CD4-positive, alpha-beta T cell treated with Interleukin-21 for 1 hour (primary cell): ENCODE data around the gene CLBA1.

Experiments
- DNase-seq: peaks from one replicate; pipeline ENCODE4 v3.0.0-alpha.2; 2020

CLBA1 gene

DNA sequence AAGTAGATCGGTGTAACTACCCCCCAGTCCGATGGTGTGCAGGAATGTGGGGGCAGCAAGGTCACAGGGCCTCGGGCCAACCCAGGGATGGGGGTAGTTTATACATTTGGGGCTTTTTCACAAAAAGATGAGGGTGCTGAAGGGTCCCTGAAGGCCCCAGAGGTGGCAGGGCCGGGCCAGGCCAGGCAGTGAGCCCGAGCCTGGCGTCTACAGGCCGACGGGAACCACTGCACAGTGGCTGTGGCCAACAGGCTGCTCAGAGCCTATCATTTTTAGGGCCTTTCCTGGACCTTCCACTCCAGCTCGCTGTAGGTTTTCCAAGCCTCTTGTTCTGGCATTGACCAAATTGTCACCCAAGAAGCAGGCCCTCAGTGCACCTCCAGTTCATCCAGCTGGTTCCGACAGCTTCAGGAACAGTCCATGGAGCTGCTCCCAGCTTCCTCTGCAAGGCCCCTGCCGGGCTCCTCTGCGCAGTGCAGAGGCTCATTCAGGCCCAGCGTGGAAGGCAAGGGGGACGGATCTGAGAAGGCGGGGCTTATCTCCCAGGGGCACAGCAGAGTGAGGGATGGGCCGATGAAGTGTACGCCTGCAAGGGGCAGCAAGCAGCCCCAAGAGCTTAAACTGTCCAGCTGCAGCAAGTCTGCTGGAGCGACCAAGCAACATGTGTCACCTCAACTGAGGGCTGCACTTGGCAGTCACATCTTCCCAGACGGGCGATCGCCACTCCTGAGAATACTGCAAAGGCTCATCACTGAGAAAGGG is 21.4 kb downstream of the CLBA1 start:
- no peak for DNase-seq

DNA sequence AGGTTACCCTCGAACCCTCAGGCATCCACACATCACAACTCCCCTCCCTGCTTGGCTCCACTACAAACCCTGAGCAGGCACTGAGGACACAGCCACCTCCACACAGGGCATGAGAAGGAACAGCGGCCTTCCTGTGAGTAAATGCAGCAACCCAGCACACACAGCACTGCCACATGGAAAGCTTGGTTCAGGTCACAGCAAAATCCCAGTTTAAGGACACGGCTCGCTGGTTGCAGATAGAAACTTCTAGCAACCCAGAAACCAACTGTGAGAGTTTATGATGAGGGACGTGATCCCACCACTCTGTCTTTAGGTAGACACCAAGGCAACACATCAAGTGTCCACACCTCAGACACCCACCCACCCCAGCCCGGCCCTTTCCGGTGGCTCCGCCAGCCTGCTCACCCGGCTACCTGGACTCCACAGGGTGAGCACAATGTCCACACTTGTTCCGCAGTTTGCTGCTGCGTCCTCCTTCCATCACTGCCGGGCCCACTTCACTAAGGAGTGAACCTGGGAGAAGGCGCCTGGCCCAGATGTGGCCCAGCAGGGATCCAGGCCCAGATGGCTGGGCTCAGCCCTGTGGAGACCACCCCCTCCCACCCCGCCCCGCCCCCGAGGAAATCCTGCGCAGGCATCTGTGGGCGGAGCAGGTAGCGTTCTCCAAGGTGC is 22.1 kb downstream of the CLBA1 start:
- DNase-seq, result no peak

DNA sequence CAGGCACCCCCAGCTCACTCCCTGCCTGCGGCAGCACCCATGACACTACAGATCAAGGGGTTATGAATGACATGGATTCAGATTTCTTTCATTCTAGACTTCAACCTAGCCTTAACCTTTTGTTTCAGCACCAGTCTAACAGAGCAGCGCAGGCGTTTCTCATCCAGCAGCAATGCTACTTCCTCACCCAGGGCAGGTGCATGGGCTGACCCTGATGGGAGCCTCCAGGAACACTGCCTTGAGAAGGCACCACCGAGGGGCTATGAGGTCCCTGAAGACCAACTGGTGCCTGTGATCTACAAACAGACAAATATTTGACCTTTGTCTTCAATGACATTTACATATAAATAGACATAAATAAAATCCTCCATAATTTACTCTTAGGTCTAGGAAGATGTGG is 24.5 kb downstream of the CLBA1 start:
- no peak for DNase-seq

DNA sequence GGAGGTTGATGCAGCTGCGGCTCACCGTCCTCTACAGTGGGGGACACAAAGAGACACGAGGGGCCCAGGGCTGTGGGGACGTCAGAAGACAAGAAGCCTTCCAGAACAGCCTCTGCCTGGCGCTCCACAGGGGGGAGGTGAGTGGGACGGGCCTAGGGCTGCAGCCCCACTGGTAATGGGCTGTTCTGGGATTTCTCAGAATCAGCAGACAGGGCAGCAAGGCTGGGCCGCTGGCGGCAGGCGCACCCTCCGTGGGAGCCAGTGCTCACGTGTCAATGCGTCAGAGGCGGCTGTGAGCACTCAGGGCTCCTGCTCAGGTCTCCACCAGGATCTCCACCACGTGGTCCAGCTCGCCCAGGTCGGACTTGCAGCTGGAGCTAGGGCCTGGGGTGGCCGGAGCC is 25.3 kb downstream of the CLBA1 start:
- DNase-seq, result no peak

DNA sequence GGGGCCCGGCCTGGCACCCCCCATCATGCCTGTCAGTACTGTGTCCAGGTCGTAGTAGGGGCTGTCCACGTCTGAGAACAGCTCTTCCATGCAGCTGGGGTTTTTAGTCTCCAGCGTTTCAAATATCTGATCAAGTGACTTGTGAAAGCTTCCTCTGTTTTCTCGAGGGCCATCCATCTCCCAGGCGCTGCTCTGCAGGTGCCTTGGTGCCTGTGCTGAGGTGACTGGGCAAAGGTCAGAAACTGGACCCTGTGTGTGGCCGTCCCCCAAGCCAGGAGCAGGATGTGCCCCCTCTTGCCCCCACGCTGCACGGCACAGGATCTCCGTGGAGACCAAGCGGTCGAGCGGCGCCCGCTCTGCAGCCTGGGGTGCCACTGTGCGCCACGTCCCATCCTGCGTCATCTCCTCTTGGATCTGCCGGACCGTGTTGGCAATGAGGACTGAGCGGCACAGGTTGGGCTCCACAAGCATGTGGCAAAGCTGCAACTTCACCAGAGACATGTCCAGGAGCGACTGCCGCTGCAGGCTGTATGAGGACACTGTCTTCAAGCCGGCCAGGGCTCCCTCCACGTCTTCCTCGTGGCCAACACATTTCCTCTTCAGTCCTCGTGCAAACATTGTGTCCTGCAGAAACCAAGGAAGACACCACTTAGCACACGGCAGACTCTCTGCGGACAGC is 25.9 kb downstream of the CLBA1 start:
- DNase-seq, result no peak

DNA sequence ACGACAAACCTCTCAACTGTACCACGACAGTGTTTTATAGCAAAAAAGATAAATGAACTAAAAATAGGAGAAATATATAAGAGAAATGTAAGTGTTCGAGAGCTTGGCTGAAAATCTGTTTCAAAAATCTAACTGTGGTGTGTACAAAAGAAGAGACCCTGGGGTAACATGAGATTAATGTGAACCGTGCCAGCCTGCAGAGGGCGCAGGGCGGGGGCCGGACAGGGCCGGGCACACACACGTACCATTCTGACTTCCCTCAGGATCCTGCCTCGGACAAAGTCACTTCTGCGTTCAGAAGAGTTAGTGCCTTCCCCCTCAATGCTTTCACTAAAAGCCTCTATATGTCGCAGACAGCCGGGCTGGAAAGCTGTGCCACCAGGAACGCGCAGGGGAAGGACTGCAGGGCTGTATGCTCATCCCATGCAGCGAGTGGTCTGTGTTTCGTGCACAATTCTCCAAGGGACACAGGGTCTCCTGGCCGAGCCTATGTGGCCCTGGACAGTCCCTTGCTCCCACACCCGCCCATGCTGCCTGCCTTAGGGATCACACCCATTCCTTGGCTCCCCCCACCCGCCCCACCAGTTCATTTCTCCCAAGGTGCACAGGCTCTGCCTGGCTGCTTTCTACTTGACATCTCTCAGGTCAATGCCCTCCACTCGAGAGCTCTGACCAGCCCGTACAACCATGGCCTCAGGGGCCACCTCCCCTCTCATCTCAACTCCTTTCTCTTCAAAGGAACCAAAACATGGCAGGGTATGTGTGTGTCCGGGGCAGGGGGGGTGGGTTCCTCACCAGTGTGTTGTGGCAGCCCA is 26.8 kb downstream of the CLBA1 start:
- no peak for DNase-seq

DNA sequence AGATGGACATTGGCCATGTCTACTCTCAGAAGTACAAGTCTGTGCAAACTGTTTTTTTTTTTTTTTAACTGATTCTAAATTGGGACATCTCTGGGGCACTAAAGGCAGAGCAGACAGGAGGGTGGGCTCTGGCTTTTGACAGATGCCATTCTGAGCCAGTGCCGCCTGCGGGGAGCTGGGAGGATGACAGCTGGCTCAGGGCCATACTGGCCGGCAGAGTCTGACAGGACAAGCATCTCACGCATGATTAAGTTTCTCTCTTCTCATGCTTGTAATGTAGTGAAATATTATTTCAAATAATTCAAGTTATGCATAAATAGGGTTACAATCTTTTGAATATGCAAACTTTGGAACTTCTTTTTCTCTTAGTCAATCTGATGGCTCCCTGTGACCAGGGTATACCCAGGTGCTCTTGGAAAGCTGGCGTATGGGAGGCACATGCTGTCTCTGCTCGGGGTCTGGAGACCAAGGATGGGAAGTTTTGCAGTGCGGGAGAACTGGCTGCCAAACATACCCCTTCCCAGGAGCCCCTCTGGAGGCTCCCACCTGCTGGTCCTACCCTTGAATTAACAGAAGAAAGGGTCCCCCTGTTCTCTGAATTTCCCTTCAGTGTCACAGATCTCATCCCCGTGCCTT is 27.7 kb downstream of the CLBA1 start:
- DNase-seq, result no peak

DNA sequence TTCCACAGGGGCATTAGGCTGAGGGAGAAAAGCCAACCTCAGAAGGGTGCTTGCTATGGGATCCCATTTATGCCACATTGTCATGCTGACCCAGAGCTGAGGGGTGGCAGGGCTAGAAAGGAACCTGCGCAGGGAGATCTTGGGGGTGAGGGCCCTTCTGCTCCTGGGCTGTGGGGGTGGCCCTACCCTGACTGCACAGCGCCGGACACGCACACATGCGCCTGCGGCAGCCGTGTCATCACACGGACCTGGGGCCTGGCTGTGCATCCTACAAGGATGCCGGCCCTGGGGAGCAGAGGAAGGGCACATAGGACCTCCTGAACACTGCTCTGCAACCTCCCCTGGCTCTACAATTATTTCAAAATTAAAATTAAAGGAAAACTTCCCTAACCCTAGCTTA is 28.4 kb downstream of the CLBA1 start:
- DNase-seq, result no peak

DNA sequence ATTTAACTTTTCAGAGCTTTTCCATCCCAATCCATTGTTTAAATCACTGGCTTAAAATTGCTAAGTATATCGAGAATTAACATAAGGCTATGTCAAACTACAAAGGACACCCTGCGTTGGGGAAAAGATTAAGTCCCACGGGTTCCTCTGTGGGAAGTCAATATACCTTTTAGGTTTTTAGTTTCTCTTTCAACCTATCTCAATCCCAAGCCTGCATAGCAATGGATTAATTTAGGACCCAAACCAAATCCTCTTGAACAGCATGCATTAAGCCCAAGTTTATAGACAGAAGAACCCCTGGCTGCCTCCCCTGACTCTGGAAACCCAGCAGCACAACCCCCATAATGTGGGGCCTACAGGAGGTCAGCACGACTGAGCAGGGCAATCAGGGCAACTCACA is 29.0 kb downstream of the CLBA1 start:
- no peak for DNase-seq

DNA sequence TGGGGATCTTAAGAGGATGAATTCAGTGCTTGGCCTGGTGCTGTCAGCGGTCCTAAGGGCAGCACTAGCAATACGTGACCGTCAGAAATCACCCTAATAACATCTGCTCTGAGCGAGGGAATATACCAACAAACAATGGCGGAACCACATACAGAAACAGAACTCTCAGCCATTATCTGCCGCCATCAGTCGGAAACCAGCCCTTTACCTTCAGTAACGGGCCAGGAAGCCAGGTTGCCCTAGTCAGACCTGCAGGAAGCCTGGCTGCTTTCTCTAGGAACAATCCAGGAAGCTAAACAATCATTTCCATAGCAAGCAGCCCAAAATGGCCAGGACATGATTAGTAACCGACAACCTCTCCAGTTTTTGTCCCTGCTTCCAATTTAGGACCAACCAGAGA is 29.7 kb downstream of the CLBA1 start:
- peak; percentile 35 for DNase-seq

DNA sequence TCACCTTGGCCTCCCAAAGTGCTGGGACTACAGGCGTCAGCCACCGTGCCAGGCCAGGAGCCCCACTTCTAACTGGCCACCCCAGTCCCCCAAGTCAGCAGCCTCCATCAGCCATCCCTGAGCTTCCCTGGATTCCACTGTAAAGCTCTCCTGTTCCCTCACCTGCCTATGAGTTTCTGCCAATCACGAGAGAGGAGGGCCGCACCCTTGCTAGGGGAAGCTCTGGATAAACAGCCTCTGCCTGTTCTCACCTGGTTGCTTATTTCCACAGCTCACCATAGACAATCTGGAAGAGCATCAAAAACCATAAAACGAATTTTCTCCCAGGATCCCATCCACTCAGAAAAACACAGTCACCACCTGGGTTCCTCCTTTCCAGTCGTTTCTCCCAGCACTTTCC is 30.3 kb downstream of the CLBA1 start:
- DNase-seq, result no peak

DNA sequence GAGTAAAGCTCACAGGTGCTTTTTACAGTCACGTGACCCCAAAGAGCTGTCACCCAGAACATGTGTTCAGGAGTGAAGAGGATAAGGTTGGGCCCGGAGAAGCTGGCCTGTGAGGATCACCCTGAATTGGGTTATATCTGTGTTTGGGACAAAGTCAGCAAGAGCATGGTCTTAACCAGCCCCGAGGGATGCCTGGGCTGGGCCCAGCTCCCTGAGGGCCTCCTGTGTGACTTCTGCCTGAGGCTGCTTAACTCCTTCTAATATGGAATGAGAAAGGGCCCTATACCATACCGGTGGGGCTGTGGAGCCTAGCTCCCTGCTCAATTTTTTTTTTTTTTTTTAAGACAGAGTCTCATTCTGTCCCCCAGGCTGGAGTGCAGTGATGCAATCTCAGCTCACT is 32.8 kb downstream of the CLBA1 start:
- no peak for DNase-seq

DNA sequence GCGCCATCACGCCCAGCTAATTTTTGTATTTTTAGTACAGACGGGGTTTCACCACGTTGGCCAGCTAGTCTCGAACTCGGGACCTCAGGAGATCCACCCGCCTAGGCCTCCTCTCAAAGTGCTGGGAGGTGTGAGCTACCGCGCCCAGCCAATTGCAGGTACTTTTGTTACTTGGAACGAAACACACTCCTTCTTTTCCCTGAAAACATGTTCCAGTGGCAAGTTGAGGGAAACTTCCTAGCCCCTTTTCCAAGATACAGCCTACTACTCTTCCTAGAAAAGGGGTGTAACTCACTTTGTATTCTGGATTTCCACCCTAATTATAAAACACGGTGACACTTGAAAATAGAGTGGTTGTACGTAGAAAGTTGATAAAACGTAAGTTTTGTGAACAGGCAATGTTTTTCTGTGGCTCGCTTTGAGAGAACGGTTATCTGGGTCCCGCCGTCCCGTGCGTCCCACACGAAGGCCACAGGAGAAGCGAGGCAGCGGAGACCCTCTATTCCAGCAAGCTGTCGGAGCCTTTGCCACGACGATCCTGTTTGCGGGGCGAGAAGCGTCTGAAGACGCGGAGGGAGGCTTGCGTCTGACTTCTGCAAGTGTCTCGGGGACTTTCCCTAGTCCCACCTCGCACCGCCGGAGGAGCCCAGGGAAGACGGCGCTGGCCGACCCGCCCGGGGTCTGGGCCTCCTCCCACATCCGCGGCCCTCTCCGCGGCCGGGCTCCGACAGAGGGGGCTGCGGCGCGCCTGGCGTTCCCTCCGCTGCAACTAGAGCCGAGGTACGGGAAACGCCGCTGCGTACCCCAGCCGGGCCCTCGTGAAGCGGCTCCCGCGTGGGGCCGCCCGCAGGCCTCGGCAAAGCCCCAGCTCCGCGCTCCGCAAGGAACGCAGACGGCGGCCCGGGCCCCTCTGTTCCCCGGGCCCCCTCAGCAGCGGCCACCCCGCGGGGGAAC is 34.5 kb downstream of the CLBA1 start:
- peak; percentile 73 for DNase-seq

DNA sequence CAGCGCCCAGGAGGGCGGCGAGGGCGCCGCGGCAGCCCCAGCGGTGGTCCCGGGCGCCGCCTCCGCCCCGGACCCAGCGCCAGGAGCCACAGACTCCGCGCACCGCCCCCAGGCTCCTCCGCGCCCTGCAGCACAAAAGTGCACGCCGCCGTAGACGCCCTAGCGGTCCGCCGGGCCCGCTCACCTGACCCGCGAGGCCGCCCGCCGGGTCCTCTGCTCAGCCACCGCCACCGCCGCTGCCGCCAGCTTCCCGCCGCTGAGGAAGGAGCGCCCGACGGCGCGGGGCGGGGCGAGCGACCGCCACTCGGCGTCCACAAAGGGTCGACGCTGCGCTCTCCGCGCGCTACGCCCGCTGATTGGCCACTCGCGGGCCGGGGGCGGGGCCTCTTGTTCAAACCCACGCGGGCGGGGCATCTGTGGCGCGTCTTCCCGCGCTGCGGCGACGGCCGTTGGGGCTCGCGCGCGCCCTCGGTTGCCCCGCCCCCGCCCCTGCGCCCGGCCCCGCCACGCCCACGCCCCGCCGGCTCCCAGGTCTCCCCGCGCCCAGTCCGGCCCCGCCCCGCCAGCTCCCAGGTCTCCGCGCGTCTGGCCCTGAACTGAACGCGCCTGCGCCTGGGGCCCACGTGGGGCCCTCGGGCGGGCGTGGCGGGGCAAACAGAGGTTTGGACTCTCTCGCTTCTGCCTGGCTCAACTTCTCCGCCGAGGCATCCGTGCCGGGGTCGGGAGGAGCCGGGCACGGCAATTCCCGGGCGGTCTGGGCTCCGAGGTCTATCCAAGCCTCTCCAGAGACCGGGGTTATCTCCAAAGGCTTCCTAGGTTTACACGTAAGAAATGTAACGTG is 35.4 kb downstream of the CLBA1 start, which contains the start of gene CDCA4:
Gene CDCA4, minus strand, starts transcription at position 269 of the 841 bp plus-strand sequence. CDS start 9,154 bp downstream, outside the sequence.
- DNase-seq, result peak; percentile 98

DNA sequence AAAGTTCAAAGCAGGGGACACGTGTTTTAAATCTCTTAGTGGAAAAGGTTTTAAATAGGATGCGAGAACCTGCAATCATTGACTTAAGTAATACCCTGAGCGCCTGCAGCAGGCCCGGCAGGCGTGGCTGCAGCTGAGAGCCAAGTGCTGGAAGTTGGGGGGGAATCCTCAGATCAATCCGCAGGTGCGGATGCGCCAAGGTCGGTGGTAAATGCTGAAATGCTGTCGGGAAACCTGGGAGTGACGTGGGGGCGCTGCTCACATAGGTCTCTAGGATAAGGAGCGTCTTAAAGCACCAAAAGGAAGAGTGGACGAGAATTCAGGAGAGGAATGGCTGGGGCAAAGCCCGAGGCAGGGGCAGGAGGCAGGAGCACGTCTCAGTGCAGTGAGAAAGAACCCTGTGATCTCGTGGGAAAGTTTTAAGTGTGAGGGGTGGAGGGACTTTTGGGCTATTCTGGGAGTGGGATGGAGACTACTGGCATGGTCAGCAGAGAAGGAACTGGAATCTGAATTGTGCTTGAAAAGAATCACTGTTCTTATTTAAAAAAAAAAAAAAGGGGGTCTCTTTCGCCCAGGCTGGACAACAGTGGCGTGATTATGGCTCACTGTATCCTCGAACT is 36.2 kb downstream of the CLBA1 start:
- DNase-seq, result no peak

DNA sequence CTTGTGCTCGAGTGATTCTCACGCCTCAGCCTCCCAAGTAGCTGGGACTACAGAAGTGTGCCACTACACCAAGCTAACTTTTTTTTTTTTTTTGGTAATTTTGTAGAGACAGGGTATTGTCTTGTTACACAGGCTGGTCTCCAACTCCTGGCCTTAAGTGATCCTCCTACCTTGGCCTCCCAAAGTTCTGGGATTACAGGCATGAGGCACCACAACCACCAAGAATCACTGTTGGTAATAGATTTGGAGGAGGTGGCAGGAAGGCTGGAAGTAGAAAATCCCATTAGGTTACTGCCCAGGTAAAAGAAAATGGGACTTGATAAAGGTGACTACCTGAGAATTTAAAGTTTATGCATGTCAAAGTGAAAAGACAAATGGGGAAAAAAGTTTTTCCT is 36.7 kb downstream of the CLBA1 start:
- DNase-seq, result no peak

DNA sequence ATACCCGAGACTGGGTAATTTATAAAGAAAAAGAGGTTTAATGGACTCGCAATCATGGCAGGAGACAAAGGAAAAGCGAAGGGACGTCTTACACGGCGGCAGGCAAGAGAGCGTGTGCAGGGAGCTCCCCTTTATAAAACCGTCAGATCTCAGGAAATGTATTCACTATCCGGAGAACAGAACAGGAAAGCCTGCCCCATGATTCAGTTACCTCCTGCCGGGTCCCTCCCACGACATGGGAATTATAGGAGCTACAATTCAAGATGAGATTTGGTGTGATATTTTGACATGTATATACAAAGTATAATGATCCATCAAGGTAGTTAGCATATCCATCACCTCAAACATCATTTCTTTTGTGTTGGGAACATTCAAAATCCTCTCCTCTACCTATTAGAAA is 37.6 kb downstream of the CLBA1 start:
- no peak for DNase-seq

DNA sequence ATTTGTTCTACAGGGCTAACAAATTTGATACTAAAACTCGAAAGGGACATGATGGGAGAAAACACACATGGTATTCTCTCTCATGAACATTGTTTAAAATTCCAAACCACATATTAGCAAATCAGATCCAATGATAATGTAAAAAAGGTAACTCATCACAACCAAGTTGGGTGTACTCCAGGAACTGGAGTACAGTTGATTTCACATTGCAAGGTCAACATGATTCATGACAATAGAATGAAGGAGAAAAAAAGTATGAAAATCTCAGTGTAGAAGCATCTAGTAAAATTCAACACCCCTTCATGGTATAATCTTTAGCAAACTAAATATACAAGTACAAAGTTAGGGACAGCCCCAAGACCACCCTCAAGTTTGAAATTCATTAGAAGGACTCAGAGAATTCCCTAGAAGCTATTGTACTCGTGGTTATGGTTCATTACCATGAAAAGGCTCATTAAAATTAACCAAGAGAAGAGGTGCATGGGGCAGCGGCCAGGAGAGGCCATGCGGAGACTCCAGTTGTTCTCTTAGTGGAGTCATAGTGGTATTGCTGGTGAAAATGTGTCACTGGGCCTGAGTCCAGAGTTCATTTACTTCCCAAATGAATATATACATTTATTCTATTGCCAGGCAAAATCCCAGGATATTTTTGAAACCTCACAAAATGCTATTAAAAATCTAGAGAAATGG is 38.3 kb downstream of the CLBA1 start:
- no peak for DNase-seq

DNA sequence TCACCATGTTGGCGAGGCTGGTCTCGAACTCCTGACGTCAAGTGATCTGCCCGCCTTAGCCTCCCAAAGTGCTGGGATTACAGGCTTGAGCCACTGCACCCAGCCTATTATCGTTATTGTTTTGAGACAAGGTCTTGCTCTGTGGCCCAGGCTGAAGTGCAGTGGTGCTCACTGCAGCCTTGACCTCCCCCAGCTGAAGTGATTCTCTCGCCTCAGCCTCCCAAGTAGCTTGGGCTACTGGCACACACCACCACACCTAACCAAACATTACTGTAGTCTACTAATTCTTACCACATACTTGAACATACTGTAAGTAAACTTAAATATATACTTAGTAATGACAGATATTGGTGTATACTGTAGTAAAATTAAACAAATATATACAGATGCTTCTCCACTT is 39.8 kb downstream of the CLBA1 start:
- DNase-seq, result no peak
